Neuron (in vitro differentiated cells): ENCODE measurements around the gene PIK3R5.
"Not testable (repeated sequence)": the region's sequence is repeated elsewhere in the genome, so short reads cannot be mapped to it uniquely, and the experiment has no call there.

ENCODE experiments used
- H2AFZ ChIP-seq: one replicate; pipeline ENCODE4 v1.6.1; 2013; ENCODE audit warnings: low read depth, mild to moderate bottlenecking, inconsistent platforms, low read length, moderate library complexity
- H3K27me3 ChIP-seq: one replicate; pipeline ENCODE4 v1.6.1; 2013; ENCODE audit warnings: low read length; ENCODE audit not compliant: insufficient read depth
- H3K36me3 ChIP-seq: one replicate; pipeline ENCODE4 v1.6.1; 2013; ENCODE audit warnings: low read length; ENCODE audit not compliant: insufficient read depth
- H3K4me1 ChIP-seq: one replicate; pipeline ENCODE4 v1.6.1; 2013; ENCODE audit warnings: low read length; ENCODE audit not compliant: insufficient read depth
- H3K4me3 ChIP-seq: 2 replicates; pipeline ENCODE4 v1.5.1; 2013; ENCODE audit warnings: mild to moderate bottlenecking, low read length, moderate library complexity
- H3K9me3 ChIP-seq: one replicate; pipeline ENCODE4 v1.6.1; 2013; ENCODE audit warnings: low read length

The PIK3R5 gene

GRCh38 chr17:8890671-8891070 is 74.8 kb downstream of the PIK3R5 start:
- Histone ChIP-seq H3K4me3 (no peak overlapping the region), H3K27me3 (no peaks in the 10 kb centered on the region), H3K9me3 (no peaks in the 10 kb centered on the region), H3K4me1 (no peaks in the 10 kb centered on the region), H2AFZ (no peak overlapping the region), H3K36me3 (no peaks in the 10 kb centered on the region)

GRCh38 chr17:8889458-8890210 is 75.9 kb downstream of the PIK3R5 start:
- Histone ChIP-seq H3K9me3 (no peaks in the 10 kb centered on the region), H3K27me3 (no peaks in the 10 kb centered on the region), H3K4me1 (no peaks in the 10 kb centered on the region), H2AFZ (no peak overlapping the region), H3K4me3 (no peak overlapping the region), H3K36me3 (no peaks in the 10 kb centered on the region)

DNA sequence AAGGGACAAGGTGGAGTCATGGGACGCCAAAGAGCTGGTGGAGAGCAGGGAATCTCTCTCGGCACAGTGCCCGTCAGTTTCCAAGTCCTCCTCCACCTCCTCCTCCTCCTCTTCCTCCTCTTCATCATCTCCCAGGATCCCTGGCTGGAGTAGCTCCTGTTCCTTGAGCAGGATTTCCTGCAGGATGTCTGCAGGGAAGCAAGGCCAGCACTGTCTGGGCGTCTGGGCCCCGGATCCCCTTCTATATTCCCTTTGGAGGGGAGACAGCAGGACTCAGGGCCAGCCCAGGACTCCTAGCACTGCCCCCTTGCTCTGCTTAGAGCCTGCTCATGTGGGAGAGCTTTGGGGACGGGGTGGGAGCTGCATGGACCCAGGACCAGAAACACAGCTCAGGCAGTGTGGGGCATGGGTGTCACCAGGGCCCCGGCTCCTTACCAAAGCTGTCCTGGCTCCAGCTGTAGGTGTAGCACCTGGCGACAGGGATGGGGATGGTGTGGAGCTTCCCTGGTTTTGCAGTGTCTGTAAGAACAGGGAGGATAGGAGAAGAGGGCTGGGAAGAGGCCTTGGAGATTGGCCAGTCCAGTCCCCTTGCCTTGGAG is 76.7 kb downstream of the PIK3R5 start:
- Histone ChIP-seq H3K4me3 (no peak overlapping the region), H3K36me3 (no peaks in the 10 kb centered on the region), H3K4me1 (no peaks in the 10 kb centered on the region), H3K27me3 (no peaks in the 10 kb centered on the region), H3K9me3 (no peaks in the 10 kb centered on the region), H2AFZ (no peak overlapping the region)

GRCh38 chr17:8887834-8888703 is 77.4 kb downstream of the PIK3R5 start:
- H3K36me3 ChIP-seq: no peaks in the 10 kb centered on the region

DNA sequence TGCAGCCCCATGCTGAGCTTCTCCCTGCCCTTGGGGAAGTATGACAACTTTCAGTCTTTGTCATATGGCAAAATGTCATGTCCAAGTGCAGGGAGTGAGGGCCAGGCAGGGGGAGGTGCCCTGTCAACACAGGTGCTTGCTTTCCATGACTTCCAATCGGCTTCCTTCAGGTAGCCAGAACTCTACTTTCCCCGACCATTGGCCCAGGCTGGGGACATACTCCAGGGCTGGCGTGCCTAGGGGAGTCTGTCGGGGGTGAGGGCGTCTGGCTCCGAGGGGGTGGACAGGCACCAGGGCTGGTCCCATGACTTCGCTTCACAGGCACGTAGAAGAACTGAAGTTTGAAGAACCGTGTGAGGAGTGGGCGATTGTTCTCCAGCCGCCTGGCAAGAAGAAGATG is 78.2 kb downstream of the PIK3R5 start:
- Histone ChIP-seq H3K4me3 (no peak overlapping the region), H3K27me3 (no peaks in the 10 kb centered on the region), H3K36me3 (no peaks in the 10 kb centered on the region), H2AFZ (no peak overlapping the region), H3K4me1 (no peaks in the 10 kb centered on the region), H3K9me3 (no peaks in the 10 kb centered on the region)

More at GRCh38 chr17:8887834-8888703, 77.4 kb downstream of the PIK3R5 start:
- Histone ChIP-seq H3K4me3 (no peak overlapping the region), H3K27me3 (no peaks in the 10 kb centered on the region), H3K4me1 (no peaks in the 10 kb centered on the region), H3K9me3 (no peaks in the 10 kb centered on the region), H2AFZ (no peak overlapping the region)

- Histone ChIP-seq H3K27me3 (no peaks in the 10 kb centered on the region), H3K9me3 (no peaks in the 10 kb centered on the region), H2AFZ (no peak overlapping the region), H3K4me1 (no peaks in the 10 kb centered on the region), H3K4me3 (no peak overlapping the region), H3K36me3 (no peaks in the 10 kb centered on the region)
These were observed 79.4 kb downstream of the PIK3R5 start for GRCh38 chr17:8885967-8886684.

GRCh38 chr17:8885163-8885966 is 80.1 kb downstream of the PIK3R5 start:
- not testable (repeated sequence) for H3K9me3 ChIP-seq, H3K36me3 ChIP-seq, H3K4me1 ChIP-seq, H3K4me3 ChIP-seq, H2AFZ ChIP-seq, H3K27me3 ChIP-seq

- Histone ChIP-seq H3K4me1 (no peaks in the 10 kb centered on the region), H3K36me3 (no peaks in the 10 kb centered on the region), H3K4me3 (no peak overlapping the region), H3K9me3 (no peaks in the 10 kb centered on the region), H2AFZ (no peak overlapping the region), H3K27me3 (no peaks in the 10 kb centered on the region)
These were observed 81.0 kb downstream of the PIK3R5 start for GRCh38 chr17:8884336-8884990.

- H3K9me3 ChIP-seq: no peaks in the 10 kb centered on the region
- H3K27me3 ChIP-seq: no peaks in the 10 kb centered on the region
- H3K4me3 ChIP-seq: no peak overlapping the region
- no peak overlapping the region for H2AFZ ChIP-seq
- no peaks in the 10 kb centered on the region for H3K4me1 ChIP-seq
- no peaks in the 10 kb centered on the region for H3K36me3 ChIP-seq
These were observed 82.2 kb downstream of the PIK3R5 start for GRCh38 chr17:8883353-8883752.

DNA sequence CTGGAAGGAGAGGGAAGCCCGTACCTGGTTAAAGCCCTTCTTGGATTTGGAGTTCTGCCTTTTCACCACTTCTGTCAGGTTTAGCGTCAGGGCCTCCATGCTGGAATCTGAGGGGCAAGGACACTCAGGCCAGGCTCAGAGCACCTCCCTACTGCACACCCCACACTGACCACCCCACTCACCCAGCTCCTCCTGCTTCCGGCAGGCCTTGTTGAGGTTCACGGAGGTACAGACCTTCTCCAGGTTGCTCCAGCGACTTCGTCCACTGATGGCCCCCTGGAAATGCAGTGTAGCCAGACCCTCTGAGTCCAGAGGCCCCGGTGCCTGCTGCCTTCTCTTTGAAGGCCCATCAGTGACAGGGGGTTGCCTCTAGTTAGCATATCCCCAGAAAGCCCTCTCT is 83.9 kb downstream of the PIK3R5 start:
- Histone ChIP-seq H3K4me1 (no peaks in the 10 kb centered on the region), H3K27me3 (no peaks in the 10 kb centered on the region), H3K9me3 (no peaks in the 10 kb centered on the region), H3K36me3 (no peaks in the 10 kb centered on the region), H2AFZ (no peak overlapping the region), H3K4me3 (no peak overlapping the region)

DNA sequence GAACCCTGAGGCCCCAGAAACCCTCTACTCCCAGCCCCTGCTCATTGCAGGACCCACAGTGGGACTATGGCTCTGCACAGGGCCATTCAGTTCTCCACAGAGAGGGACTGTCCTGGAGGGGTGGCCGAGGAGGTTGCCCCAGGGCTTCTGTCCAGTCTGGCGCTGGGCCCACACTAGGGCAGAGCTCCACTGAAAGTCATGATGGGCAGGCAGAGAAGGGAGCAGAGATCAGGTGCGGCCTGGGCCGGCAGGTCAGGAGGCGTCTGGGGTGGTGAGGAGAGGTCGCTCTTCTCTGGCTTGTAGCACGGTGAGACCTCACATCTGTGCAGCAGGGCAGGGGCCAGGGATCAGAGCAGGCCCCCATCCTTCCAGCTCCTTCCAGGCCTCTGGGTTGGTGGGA is 85.0 kb downstream of the PIK3R5 start:
- H3K27me3 ChIP-seq: no peaks in the 10 kb centered on the region
- no peaks in the 10 kb centered on the region for H3K36me3 ChIP-seq
- no peaks in the 10 kb centered on the region for H3K4me1 ChIP-seq
- H2AFZ ChIP-seq: no peak overlapping the region
- no peak overlapping the region for H3K4me3 ChIP-seq
- no peaks in the 10 kb centered on the region for H3K9me3 ChIP-seq

- no peaks in the 10 kb centered on the region for H3K27me3 ChIP-seq
These were observed 86.1 kb downstream of the PIK3R5 start for GRCh38 chr17:8879410-8879809.

More at GRCh38 chr17:8879410-8879809, 86.1 kb downstream of the PIK3R5 start:
- no peaks in the 10 kb centered on the region for H3K4me1 ChIP-seq
- H3K36me3 ChIP-seq: no peaks in the 10 kb centered on the region
- H3K9me3 ChIP-seq: no peaks in the 10 kb centered on the region
- H2AFZ ChIP-seq: no peak overlapping the region
- H3K4me3 ChIP-seq: no peak overlapping the region
